Dedifferentiated amniotic fluid mesenchymal stem cell (primary cell): ENCODE data around the gene MAGEF1.

Source experiments
- DNase-seq: peaks from one replicate; pipeline ENCODE4 v3.0.0-alpha.2; 2016; ENCODE audit errors: extremely low spot score

Gene MAGEF1

GRCh38 chr3:184725176-184725719 lies 13.4 kb upstream of the MAGEF1 start:
- DNase-seq = no peak

- DNase-seq = no peak
These were observed 12.8 kb upstream of the MAGEF1 start for GRCh38 chr3:184724699-184725098.

GRCh38 chr3:184719709-184720108 lies 7.8 kb upstream of the MAGEF1 start:
- no peak for DNase-seq

- DNase-seq = no peak
These were observed 6.6 kb upstream of the MAGEF1 start for GRCh38 chr3:184718431-184718830.

GRCh38 chr3:184717399-184717983 lies 5.6 kb upstream of the MAGEF1 start:
- no peak for DNase-seq

- no peak for DNase-seq
These were observed 4.9 kb upstream of the MAGEF1 start for GRCh38 chr3:184716622-184717398.

GRCh38 chr3:184715943-184716621 lies 4.2 kb upstream of the MAGEF1 start:
- DNase-seq = no peak

GRCh38 chr3:184713521-184713920 lies 1.7 kb upstream of the MAGEF1 start:
- DNase-seq = no peak

- DNase-seq = no peak
These were observed 1.1 kb upstream of the MAGEF1 start for GRCh38 chr3:184713040-184713355.

- no peak for DNase-seq
These were observed 580 bp upstream of the MAGEF1 start for GRCh38 chr3:184712248-184713039.

- no peak for DNase-seq
These were observed 883 bp downstream of the MAGEF1 start for GRCh38 chr3:184710870-184711492.

- DNase-seq = no peak
These were observed 8.2 kb downstream of the MAGEF1 start for GRCh38 chr3:184703657-184704056.

- DNase-seq = no peak
These were observed 11.1 kb downstream of the MAGEF1 start for GRCh38 chr3:184700759-184701158.

- no peak for DNase-seq
These were observed 14.0 kb downstream of the MAGEF1 start for GRCh38 chr3:184697845-184698244.

GRCh38 chr3:184696697-184697096 lies 15.2 kb downstream of the MAGEF1 start:
- no peak for DNase-seq

- DNase-seq = no peak
These were observed 17.1 kb downstream of the MAGEF1 start for GRCh38 chr3:184694716-184695115.

- DNase-seq = no peak
These were observed 17.7 kb downstream of the MAGEF1 start for GRCh38 chr3:184694133-184694665.

- no peak for DNase-seq
These were observed 18.6 kb downstream of the MAGEF1 start for GRCh38 chr3:184693011-184693975.

- no peak for DNase-seq
These were observed 20.2 kb downstream of the MAGEF1 start for GRCh38 chr3:184691397-184692231.
